Fibroblast of skin of scalp (primary cell): Measurements from ENCODE around the gene GYPE.
"Not testable (repeated sequence)": the region's sequence is repeated elsewhere in the genome, so short reads cannot be mapped to it uniquely, and the experiment has no call there.

ENCODE experiments used
- DNase-seq: peaks from one replicate; pipeline ENCODE4 v3.0.0-alpha.2; 2013

The GYPE gene

DNA sequence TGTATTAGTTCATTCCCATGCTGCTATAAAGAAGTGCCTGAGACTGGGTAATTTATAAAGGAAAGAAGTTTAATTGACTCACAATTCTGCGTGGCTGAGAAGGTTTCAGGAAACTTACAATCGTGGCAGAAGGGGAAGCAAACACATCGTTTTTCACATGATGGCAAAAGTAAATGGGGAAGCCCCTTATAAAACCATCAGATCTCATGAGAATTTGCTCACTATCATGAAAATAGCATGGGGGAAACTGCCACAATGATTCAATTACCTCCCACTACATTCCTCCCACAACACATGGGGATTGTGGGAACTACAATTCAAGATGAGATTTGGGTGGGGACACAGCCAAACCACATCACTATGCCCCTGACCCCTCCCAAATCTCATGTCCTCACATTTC lies 35.4 kb downstream of the GYPE start:
- DNase-seq = not testable (repeated sequence)

DNA sequence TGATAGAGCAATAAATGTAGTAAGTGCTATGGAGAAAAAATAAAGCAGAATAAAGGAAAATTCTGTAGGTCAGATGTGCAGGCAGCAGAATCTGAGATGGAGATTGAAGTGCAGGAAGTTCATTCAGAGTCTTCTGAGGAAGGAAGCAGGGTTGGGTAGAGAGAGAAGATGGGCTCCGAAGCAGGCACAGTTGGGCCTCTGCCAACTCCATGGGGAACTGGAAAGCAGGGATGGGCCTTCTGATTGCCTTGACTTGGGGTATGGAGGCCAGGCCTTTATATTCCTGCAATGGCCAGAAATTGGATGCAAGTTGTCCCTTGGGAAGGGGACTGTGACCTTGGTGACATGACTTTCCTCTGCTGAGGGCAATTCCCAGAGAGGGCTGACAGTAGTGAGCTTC lies 42.6 kb downstream of the GYPE start:
- DNase-seq = not testable (repeated sequence)

DNA sequence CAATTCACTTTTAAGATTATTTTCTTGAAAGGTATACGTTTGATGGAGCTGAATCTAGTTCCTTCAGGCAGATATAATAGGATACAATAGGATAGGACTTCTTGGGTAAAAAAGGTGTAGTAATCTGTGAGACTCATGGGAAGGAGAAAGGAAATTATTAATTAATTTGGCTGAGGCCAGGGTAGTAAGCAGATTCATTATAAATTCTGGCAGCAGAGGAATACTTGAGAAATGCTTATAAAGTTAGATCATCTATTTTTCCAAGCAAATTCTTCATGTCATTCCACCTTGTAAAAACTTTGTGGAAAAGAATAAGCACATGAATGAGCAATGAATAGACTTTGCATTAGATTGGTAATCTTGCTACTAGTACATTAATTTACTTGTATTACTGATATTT lies 46.9 kb downstream of the GYPE start:
- DNase-seq = peak; percentile 3

DNA sequence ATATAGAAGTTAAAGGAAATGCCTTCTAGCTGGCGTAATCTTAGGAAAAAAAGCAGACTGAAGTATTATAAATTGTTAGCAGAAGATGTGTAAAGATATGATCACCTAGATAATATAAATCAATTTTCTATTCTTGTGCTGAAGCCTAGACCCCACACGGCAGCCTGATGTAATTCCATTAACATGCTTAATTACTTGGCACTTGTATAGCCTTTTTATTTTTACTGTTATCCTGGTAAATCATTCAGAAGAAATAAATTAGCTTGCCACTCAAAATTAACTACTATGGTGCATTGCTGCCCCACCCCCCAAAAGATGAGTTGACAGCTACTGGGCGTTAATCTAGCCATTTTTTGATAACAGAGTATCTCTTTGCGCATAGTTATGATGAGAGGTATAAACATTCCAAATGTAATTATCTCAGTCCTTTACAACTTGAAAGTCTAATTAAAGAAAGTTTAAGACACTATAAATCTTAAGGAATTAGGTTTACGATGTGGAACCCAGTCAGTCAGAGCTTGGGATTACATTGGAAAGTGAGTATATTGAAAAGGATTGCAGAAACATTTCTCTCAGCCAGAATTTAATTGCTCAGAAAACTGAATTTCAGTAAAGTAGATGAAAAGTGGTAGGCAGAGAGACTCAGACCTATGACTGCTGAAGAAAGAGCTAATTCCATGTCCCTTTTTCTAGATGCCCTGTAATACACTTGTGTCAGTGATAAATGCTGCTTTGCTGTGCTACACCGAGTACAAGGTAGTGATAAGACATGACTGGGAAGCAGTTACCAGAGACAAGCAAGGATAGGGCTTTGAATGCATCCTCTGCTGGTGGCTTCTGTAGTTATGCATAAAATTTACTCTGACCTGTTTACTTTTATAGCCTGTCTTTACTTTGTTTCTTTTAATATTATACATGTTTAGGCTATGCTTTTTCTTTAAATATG lies 47.7 kb downstream of the GYPE start:
- DNase-seq = not testable (repeated sequence)

DNA sequence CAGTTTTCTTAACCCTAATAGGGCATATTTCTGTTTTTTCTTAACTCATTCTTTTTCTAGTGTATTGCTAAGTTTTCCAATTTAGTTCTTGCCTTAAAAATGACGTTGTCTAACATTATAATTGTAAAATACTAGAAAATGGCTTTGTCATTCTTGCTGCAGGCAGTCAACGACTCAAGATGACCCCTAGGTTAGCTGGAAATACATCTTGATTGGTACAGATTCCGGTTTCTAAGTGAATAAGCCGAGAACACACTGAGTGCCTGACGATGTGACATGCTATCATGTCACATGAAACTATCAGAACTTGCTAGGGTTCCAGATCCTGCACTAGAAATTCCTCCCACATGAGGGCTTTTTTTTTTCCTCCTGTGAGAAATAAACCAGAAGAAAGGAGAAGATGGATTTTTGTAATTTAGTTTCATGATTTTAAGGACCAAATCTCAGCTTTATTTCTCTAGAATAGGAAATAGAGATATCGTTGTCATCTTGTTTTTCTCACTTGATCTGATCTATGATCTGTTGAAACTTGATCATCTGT lies 49.3 kb downstream of the GYPE start:
- not testable (repeated sequence) for DNase-seq

DNA sequence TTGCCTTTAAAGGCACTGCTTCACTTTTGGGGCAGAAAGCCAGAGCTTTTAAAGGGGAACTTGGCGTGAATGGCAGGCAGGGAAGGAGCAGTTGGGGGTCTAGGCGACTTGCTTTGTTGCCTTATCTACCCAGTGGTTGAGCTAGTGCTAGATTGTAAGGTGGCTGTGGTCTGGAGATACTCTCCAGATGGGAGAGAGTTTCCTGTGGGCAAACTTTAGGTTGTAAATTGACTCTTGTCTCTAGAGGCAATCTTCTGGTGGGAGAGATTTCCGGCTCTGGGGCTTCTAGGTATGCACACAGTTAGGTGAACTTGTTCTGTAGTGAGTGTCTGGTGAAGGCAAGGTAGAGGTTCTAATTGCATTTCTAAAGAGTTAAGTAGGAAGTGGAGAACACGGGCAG lies 50.7 kb downstream of the GYPE start:
- not testable (repeated sequence) for DNase-seq

DNA sequence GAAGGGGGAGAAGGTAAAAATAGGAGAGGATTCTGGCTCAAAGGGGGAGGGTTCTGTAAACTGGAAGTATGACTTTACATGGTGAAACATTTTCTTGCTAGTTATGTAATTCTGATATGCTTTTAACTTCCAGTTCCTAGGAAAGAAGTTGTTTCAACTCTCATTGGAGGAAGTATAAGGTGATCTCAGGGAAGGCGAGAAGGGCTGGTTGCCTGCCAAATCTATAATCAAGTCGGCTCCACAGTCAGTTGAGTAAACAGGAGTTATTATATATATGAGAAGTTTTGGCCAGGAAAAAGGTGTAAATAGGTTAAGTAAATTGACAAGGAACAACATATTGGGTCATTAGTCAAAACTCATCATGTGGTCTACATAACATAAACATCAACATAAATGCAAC lies 56.1 kb downstream of the GYPE start:
- not testable (repeated sequence) for DNase-seq

DNA sequence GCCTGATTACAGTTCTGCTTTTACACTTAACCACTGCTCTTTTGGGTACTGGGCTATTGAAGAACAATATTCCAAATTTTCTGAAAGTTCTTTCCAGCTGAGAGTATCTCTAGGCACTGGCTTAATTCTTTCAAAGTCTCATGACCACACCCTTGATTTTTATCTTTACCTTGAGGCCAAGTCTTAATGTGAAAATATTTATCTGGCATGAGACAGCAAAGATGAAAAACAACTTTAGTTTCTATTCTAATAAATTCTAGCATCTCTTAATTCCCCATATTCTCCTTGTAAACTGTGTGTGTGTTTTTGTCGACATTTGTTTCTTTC lies 61.9 kb downstream of the GYPE start:
- DNase-seq = not testable (repeated sequence)

DNA sequence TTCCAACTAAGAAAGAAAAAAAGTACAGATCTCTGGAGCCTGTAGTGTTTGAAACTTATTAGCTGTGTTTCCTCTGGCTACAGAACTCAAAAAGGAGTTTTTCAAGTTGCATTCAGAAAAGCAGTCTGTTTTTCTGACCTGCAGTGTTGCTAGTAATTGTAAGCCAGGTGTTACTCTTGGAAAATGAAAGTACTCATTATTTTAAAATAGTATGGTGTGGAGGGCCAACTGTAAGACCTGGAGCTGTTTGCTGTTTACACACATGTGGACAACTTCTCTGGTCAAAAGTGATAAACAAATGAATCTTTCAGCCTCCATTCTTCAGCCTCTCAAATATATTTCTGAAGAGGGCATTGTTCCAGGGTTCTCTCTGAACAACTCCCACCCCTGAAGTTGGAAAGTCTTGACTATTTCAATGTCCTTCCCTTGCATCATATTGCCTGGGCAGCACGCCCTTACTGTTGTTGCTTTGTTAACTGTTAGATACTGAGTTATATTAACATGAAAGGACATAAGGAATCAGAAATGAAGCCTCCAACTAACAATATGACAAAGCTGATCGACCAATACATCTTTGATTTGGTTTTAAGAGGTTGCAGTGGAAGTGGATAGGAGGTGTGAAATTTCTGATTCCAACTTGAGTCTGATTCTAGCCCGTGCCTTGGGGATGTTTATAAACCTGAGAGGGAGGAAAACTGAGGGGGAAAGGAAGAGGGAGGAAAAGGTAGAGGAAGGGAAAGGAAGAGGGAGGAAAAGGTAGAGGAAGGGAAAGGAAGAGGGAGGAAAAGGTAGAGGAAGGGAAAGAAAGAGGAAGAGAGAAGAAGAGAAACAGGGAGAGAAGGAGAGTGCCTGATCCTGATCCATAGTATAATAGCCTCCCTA lies 62.5 kb downstream of the GYPE start:
- DNase-seq = not testable (repeated sequence)

DNA sequence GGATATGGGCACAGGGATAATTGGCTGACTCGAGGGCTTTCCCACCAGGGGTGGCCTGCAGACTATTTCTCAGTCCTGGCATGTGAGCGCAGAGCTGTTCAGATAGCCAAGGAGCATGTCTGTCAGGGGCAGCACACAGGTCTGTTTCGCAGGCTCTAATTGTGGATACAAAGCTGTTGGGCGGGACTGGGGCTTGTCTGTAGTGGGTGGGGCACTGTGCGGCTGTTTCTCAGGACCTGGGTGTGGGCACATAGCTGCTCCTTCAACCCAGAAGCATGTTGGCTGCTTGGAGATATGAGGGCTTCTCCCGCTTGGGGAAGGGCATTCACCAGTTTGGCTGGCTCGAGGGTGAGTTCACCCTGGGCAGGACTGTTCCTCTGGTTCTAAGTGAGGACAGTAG lies 65.9 kb downstream of the GYPE start:
- DNase-seq = not testable (repeated sequence)

DNA sequence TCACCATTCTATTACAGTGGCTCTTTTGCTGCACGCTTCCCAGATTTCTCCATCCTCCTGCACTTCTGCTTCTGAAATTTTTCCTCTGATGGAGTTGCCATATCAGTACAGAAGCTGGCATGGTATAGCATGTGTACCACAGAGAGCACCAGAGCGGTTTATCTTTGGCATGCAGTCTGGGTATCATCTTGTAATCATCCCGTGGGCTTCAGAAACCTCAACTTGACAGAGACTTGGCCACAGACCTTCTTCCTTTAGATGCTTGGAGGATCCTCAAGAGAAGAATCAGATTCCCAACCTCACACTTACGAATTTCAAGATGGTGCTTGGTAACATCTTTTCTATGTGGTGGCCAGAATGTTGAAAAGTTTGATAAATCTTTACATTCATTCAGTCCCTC lies 71.2 kb downstream of the GYPE start:
- not testable (repeated sequence) for DNase-seq

DNA sequence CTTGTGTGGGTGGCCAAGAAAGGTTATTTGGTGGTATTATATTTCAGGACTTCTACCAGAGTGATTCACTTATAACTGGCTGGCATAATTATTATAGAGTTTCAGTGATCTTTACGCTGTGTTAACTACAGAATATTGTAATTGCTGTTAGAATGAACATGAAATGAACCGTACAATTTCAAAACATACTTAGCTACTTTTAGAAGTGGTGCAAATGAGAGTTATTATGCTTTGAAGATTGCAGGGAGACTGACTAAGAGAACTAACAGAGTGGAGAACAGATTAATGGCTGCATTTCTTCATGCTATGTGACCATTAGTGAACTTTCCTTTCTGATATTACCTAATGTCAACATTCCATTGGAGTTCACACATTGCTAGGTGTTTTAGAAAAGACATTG lies 71.7 kb downstream of the GYPE start:
- DNase-seq = not testable (repeated sequence)

DNA sequence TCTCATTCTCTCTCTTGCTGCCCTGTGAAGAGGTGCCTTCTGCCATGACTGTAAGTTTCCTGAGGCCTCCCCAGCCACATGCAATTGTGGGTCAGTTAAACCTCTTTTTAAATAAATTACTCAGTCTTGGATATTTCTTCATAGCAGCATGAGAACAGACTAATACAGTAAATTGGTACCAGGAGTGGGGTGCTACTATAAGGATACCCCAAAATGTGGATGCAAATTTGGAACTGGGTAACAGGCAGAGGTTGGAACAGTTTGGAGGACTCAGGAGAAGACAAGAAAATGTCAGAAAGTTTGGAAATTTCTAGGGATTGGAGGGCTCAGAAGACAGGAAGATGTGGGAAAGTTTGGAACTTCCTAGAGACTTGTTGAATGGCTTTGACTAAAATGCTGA lies 74.8 kb downstream of the GYPE start:
- not testable (repeated sequence) for DNase-seq

DNA sequence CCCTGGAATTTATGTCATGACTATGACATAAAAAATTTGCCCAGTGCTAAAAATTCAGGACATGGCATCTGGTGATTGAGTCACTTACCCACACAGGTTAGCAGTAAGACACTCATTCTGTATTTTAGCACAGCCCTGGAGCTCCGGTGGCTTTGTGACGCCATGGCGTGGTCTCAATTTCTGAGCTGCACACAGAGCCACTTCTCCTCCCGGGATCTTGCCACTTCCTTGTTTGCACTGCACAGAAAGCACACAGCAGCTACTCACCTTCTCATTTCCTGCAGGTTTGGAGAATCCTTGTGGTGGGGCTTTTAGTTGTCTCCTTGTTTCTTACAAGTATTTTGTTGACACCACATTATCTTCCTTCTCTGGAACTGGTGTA lies 76.1 kb downstream of the GYPE start:
- DNase-seq = not testable (repeated sequence)
